Esophagus muscularis mucosa (tissue), 4 donors: Measurements from ENCODE around the gene EXOC1L.
"Not testable (repeated sequence)": the region's sequence is repeated elsewhere in the genome, so short reads cannot be mapped to it uniquely, and the experiment has no call there.

Experiments used
- EP300 ChIP-seq: sonication (generic); formaldehyde crosslinking; IDR thresholded peaks from one replicate; pipeline ENCODE4 v1.6.1; 2017; ENCODE audit warnings: antibody characterized with exemption
- POLR2AphosphoS5 ChIP-seq, 2 donors: sonication (generic); formaldehyde crosslinking; IDR thresholded peaks; one replicate each; pipeline ENCODE4 v1.6.1; 2017; ENCODE audit warnings: antibody characterized with exemption in 2 of 2
- TF ChIP-seq, protein P1 (sequence below), 3 experiments: fragments of 200-600 bp in 2 of 3; fragments of 450-650 bp in 1 of 3; sonication (generic) in 2 of 3; IDR thresholded peaks; one replicate each; pipeline ENCODE4 v1.5.1; 2017 to 2019; ENCODE audit warnings: antibody characterized with exemption in 3 of 3, mild to moderate bottlenecking in 2 of 3, moderate library complexity in 1 of 3

- TF ChIP-seq POLR2AphosphoS5 (IDR thresholded peaks at IDR 0.05); EP300: not testable (repeated sequence)
- TF ChIP-seq, protein P1, sequence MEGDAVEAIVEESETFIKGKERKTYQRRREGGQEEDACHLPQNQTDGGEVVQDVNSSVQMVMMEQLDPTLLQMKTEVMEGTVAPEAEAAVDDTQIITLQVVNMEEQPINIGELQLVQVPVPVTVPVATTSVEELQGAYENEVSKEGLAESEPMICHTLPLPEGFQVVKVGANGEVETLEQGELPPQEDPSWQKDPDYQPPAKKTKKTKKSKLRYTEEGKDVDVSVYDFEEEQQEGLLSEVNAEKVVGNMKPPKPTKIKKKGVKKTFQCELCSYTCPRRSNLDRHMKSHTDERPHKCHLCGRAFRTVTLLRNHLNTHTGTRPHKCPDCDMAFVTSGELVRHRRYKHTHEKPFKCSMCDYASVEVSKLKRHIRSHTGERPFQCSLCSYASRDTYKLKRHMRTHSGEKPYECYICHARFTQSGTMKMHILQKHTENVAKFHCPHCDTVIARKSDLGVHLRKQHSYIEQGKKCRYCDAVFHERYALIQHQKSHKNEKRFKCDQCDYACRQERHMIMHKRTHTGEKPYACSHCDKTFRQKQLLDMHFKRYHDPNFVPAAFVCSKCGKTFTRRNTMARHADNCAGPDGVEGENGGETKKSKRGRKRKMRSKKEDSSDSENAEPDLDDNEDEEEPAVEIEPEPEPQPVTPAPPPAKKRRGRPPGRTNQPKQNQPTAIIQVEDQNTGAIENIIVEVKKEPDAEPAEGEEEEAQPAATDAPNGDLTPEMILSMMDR (IDR thresholded peaks at IDR 0.05), result not testable (repeated sequence)
Measured at GRCh38 chr4:55842312-55842711, 22.7 kb downstream of the EXOC1L start.
